22Rv1 (cell line): ENCODE results near the gene C2orf80.

Experiments
- H3K27ac ChIP-seq: fragments of 450-650 bp; 2 replicates; pipeline ENCODE4 v1.5.1; 2017
- ZFX ChIP-seq: fragments of 450-650 bp; IDR thresholded peaks from 2 replicates; pipeline ENCODE4 v1.6.1; 2017; ENCODE audit warnings: antibody characterized with exemption, borderline replicate concordance
- TF ChIP-seq, protein P1 (sequence below): fragments of 450-650 bp; IDR thresholded peaks from 2 replicates; pipeline ENCODE4 v1.5.1; 2017; ENCODE audit warnings: mild to moderate bottlenecking

C2orf80 gene

GRCh38 chr2:208210688-208211451, 21.0 kb upstream of the C2orf80 start:
- no peak for TF ChIP-seq ZFX
- TF ChIP-seq, protein P1, sequence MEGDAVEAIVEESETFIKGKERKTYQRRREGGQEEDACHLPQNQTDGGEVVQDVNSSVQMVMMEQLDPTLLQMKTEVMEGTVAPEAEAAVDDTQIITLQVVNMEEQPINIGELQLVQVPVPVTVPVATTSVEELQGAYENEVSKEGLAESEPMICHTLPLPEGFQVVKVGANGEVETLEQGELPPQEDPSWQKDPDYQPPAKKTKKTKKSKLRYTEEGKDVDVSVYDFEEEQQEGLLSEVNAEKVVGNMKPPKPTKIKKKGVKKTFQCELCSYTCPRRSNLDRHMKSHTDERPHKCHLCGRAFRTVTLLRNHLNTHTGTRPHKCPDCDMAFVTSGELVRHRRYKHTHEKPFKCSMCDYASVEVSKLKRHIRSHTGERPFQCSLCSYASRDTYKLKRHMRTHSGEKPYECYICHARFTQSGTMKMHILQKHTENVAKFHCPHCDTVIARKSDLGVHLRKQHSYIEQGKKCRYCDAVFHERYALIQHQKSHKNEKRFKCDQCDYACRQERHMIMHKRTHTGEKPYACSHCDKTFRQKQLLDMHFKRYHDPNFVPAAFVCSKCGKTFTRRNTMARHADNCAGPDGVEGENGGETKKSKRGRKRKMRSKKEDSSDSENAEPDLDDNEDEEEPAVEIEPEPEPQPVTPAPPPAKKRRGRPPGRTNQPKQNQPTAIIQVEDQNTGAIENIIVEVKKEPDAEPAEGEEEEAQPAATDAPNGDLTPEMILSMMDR, result no peak

DNA sequence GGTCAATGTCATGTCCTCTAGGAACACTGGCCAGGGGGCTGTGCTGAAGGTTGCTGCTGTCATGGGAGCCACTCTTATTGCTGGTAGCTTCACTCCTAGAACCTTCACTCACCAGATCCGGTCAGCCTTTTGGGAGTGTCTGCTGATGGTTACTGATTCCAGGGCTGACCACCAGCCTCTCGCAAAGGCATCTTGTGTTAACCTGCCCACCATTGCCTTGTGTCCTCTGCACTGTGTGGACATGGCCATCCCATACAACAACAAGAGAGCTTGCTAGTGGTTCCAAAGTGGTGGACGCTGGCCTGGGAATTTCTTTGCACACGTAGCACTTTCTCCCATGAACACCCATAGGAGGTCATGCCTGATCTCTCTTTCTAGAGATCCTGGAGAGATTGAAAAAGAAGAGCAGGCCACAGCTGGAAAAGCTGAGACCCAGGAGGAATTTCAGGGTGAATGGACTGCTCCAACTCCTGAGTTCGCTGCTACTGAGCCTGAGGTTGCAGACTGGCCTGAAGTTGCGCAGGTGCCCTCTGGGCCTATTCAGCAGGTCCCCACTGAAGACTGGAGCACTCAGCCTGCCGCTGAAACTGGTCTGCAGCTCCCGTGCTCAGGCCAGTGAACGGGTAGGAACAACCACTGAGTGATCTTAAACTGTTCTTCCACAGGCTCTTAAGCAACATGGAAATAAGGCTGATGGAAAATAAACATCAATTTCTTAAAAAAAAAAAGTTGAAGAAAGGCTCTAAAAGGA, 18.7 kb upstream of the C2orf80 start:
- H3K27ac ChIP-seq, result no peak overlapping the region
- no peak for TF ChIP-seq ZFX
- TF ChIP-seq, protein P1, result no peak

More at GRCh38 chr2:208210688-208211451, 21.0 kb upstream of the C2orf80 start:
- H3K27ac ChIP-seq, result no peak overlapping the region

- no peak overlapping the region for H3K27ac ChIP-seq
Measured at GRCh38 chr2:208207769-208208168, 17.9 kb upstream of the C2orf80 start.

GRCh38 chr2:208204166-208204565, 14.3 kb upstream of the C2orf80 start:
- no peak for TF ChIP-seq ZFX
- TF ChIP-seq, protein P1, result no peak
- no peak overlapping the region for H3K27ac ChIP-seq

More at GRCh38 chr2:208207769-208208168, 17.9 kb upstream of the C2orf80 start:
- TF ChIP-seq, protein P1, result no peak
- no peak for TF ChIP-seq ZFX

DNA sequence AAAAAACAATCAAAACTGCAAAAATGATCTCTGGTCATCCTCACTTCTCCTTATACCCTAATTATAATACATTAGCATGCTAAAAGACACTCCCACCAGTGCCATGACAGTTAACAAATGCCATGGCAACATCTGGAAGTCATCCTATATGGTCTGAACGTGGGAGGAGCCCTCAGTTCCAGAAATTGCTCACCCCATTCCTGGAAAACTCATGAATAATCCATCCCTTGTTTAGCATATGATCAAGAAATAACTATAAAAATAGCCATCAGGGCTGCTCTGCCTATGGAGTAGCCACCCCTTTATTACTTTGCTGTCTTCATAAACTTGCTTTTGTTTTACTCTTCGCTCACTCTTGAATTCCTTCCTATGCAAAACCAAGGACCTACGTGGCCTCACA, 5.7 kb upstream of the C2orf80 start:
- H3K27ac ChIP-seq, result no peak overlapping the region
- no peak for TF ChIP-seq ZFX
- TF ChIP-seq, protein P1, result no peak

- TF ChIP-seq, protein P1, result no peak
- no peak for TF ChIP-seq ZFX
- no peak overlapping the region for H3K27ac ChIP-seq
Measured at GRCh38 chr2:208192611-208193236, 2.9 kb upstream of the C2orf80 start.
